GM23338 (cell line): ENCODE measurements around the gene C1QA. TPM values are rescaled to one million over a fixed set of nuclear protein-coding genes. Genes with fewer than 3 reads are reported as not detected.

Source experiments
- ATAC-seq: fragments of 200-7000 bp; cut with Tn5 transposase; 3 replicates; pipeline ENCODE4 v1.9.1; 2020
- DNase-seq: peaks from one replicate; pipeline ENCODE4 v3.0.0-alpha.2; 2015; ENCODE audit warnings: low spot score
- H2AFZ ChIP-seq: fragments of 200-600 bp; sonication (generic); 2 replicates; pipeline ENCODE4 v1.8.0; 2016; ENCODE audit warnings: antibody characterized with exemption, mild to moderate bottlenecking, moderate library complexity
- H3F3A ChIP-seq: fragments of 200-600 bp; sonication (generic); replicated peaks from 2 replicates; pipeline ENCODE4 v1.8.0; 2017; ENCODE audit warnings: antibody characterized with exemption, mixed run types, low read depth
- H3K27ac ChIP-seq: fragments of 200-600 bp; sonication (generic); 2 replicates; pipeline ENCODE4 v1.6.1; 2016; ENCODE audit warnings: low read depth
- H3K27me3 ChIP-seq: fragments of 200-600 bp; sonication (generic); 2 replicates; pipeline ENCODE4 v1.8.0; 2016; ENCODE audit warnings: mild to moderate bottlenecking, mixed run types, moderate library complexity; ENCODE audit not compliant: insufficient read depth
- H3K36me3 ChIP-seq: fragments of 200-600 bp; sonication (generic); 2 replicates; pipeline ENCODE4 v1.8.0; 2016; ENCODE audit warnings: mild to moderate bottlenecking; ENCODE audit not compliant: insufficient read depth
- H3K4me1 ChIP-seq: fragments of 200-600 bp; sonication (generic); 2 replicates; pipeline ENCODE4 v1.8.0; 2016; ENCODE audit warnings: mild to moderate bottlenecking, moderate library complexity; ENCODE audit not compliant: insufficient read depth
- H3K4me2 ChIP-seq: fragments of 200-600 bp; sonication (generic); 2 replicates; pipeline ENCODE4 v1.7.1; 2017; ENCODE audit warnings: mixed run types
- H3K4me3 ChIP-seq: fragments of 200-600 bp; sonication (generic); 2 replicates; pipeline ENCODE4 v1.6.1; 2016; ENCODE audit warnings: mixed run types
- H3K79me2 ChIP-seq: fragments of 200-600 bp; sonication (generic); replicated peaks from 2 replicates; pipeline ENCODE4 v1.8.0; 2017; ENCODE audit warnings: mild to moderate bottlenecking; ENCODE audit not compliant: insufficient read depth
- H3K9me2 ChIP-seq: fragments of 200-600 bp; sonication (generic); 2 replicates; pipeline ENCODE4 v1.8.0; 2017; ENCODE audit not compliant: insufficient read depth
- H4K20me1 ChIP-seq: fragments of 200-600 bp; sonication (generic); replicated peaks from 2 replicates; pipeline ENCODE4 v1.8.0; 2017; ENCODE audit warnings: mild to moderate bottlenecking; ENCODE audit not compliant: insufficient read depth
- H3K27ac Mint-ChIP-seq: 2 replicates; pipeline ENCODE4 v1.8.0; 2020; ENCODE audit warnings: inconsistent platforms, mild to moderate bottlenecking, moderate library complexity, mixed read lengths
- H3K27me3 Mint-ChIP-seq: 3 replicates; pipeline ENCODE4 v1.8.0; 2022; ENCODE audit warnings: low read depth, mild to moderate bottlenecking, moderate library complexity, mixed read lengths, inconsistent platforms; ENCODE audit not compliant: insufficient read depth, poor library complexity
- H3K36me3 Mint-ChIP-seq: 3 replicates; pipeline ENCODE4 v1.8.0; 2021; ENCODE audit warnings: low read depth, mild to moderate bottlenecking, inconsistent platforms, moderate library complexity, mixed read lengths
- H3K4me1 Mint-ChIP-seq: 3 replicates; pipeline ENCODE4 v1.8.0; 2020; ENCODE audit warnings: mild to moderate bottlenecking, inconsistent platforms, mixed read lengths
- H3K4me3 Mint-ChIP-seq: 3 replicates; pipeline ENCODE4 v1.8.0; 2021; ENCODE audit warnings: moderate library complexity, mild to moderate bottlenecking, inconsistent platforms, mixed read lengths
- H3K9me3 Mint-ChIP-seq: 3 replicates; pipeline ENCODE4 v1.8.0; 2020; ENCODE audit warnings: moderate library complexity, mild to moderate bottlenecking, inconsistent platforms, mixed read lengths
- CREB1 ChIP-seq: fragments of 250-450 bp; sonication (Bioruptor Pico); IDR thresholded peaks from 2 replicates; pipeline ENCODE4 v1.5.0; 2020; ENCODE audit warnings: low read depth, mild to moderate bottlenecking, moderate library complexity
- CTCF ChIP-seq, 2 experiments: fragments of 200-600 bp in 1 of 2; sonication (generic) in 1 of 2; conservative IDR thresholded peaks; 2 replicates each; pipeline versions ENCODE4 v1.5.1 to v1.6.1; 2016 to 2017; ENCODE audit warnings: antibody characterized with exemption in 2 of 2, low read depth in 2 of 2, mild to moderate bottlenecking in 2 of 2, moderate library complexity in 1 of 2
- EZH2 ChIP-seq: fragments of 200-600 bp; sonication (generic); IDR thresholded peaks from one replicate; pipeline ENCODE4 v1.8.0; 2017; ENCODE audit warnings: antibody characterized with exemption, mild to moderate bottlenecking, low read depth; ENCODE audit not compliant: unreplicated experiment
- POLR2AphosphoS5 ChIP-seq: IDR thresholded peaks from 2 replicates; pipeline ENCODE4 v1.6.1; 2016; ENCODE audit warnings: antibody characterized with exemption, low read depth
- polyA plus RNA-seq: library from polyadenylated mRNA; unstranded; fragments of >200 nt; fragmentation: Nextera tagmentation; extraction: Ambion mirVana; gene quantifications from 2 replicates; pipeline ENCODE4 v1.2.1, GENCODE V29; 2016
- total RNA-seq: library from RNA; depleted of rRNA; stranded (reverse); fragments of >200 nt; shearing (Covaris generic); gene quantifications from 2 replicates; pipeline ENCODE4 v1.2.3, GENCODE V29; 2014
- TF ChIP-seq, protein P1 (sequence below): fragments of 250-450 bp; sonication (Bioruptor Pico); IDR thresholded peaks from 2 replicates; pipeline ENCODE4 v1.5.0; 2020; ENCODE audit warnings: mild to moderate bottlenecking, moderate library complexity
- TF ChIP-seq, protein P2 (sequence below): IDR thresholded peaks from one replicate; pipeline ENCODE4 v1.6.1; 2018; ENCODE audit warnings: antibody characterized with exemption; ENCODE audit not compliant: unreplicated experiment

Gene C1QA
- total and polyA plus RNA-seq, 2 experiments from 2014 or later = not detected

DNA sequence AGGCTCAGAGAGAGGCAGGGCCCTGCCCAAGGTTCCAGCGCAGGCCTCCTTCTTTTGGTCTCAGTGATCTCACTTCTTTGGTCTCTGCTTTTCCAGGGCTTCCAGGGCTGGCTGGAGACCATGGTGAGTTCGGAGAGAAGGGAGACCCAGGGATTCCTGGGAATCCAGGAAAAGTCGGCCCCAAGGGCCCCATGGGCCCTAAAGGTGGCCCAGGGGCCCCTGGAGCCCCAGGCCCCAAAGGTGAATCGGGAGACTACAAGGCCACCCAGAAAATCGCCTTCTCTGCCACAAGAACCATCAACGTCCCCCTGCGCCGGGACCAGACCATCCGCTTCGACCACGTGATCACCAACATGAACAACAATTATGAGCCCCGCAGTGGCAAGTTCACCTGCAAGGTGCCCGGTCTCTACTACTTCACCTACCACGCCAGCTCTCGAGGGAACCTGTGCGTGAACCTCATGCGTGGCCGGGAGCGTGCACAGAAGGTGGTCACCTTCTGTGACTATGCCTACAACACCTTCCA lies 24.4 kb downstream of the C1QA start (continued):
- TF ChIP-seq, protein P1, sequence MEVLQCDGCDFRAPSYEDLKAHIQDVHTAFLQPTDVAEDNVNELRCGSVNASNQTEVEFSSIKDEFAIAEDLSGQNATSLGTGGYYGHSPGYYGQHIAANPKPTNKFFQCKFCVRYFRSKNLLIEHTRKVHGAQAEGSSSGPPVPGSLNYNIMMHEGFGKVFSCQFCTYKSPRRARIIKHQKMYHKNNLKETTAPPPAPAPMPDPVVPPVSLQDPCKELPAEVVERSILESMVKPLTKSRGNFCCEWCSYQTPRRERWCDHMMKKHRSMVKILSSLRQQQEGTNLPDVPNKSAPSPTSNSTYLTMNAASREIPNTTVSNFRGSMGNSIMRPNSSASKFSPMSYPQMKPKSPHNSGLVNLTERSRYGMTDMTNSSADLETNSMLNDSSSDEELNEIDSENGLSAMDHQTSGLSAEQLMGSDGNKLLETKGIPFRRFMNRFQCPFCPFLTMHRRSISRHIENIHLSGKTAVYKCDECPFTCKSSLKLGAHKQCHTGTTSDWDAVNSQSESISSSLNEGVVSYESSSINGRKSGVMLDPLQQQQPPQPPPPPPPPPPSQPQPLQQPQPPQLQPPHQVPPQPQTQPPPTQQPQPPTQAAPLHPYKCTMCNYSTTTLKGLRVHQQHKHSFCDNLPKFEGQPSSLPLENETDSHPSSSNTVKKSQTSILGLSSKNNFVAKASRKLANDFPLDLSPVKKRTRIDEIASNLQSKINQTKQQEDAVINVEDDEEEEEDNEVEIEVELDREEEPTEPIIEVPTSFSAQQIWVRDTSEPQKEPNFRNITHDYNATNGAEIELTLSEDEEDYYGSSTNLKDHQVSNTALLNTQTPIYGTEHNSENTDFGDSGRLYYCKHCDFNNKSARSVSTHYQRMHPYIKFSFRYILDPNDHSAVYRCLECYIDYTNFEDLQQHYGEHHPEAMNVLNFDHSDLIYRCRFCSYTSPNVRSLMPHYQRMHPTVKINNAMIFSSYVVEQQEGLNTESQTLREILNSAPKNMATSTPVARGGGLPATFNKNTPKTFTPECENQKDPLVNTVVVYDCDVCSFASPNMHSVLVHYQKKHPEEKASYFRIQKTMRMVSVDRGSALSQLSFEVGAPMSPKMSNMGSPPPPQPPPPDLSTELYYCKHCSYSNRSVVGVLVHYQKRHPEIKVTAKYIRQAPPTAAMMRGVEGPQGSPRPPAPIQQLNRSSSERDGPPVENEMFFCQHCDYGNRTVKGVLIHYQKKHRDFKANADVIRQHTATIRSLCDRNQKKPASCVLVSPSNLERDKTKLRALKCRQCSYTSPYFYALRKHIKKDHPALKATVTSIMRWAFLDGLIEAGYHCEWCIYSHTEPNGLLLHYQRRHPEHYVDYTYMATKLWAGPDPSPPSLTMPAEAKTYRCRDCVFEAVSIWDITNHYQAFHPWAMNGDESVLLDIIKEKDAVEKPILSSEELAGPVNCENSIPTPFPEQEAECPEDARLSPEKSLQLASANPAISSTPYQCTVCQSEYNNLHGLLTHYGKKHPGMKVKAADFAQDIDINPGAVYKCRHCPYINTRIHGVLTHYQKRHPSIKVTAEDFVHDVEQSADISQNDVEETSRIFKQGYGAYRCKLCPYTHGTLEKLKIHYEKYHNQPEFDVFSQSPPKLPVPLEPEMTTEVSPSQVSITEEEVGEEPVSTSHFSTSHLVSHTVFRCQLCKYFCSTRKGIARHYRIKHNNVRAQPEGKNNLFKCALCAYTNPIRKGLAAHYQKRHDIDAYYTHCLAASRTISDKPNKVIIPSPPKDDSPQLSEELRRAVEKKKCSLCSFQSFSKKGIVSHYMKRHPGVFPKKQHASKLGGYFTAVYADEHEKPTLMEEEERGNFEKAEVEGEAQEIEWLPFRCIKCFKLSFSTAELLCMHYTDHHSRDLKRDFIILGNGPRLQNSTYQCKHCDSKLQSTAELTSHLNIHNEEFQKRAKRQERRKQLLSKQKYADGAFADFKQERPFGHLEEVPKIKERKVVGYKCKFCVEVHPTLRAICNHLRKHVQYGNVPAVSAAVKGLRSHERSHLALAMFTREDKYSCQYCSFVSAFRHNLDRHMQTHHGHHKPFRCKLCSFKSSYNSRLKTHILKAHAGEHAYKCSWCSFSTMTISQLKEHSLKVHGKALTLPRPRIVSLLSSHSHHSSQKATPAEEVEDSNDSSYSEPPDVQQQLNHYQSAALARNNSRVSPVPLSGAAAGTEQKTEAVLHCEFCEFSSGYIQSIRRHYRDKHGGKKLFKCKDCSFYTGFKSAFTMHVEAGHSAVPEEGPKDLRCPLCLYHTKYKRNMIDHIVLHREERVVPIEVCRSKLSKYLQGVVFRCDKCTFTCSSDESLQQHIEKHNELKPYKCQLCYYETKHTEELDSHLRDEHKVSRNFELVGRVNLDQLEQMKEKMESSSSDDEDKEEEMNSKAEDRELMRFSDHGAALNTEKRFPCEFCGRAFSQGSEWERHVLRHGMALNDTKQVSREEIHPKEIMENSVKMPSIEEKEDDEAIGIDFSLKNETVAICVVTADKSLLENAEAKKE (CRISPR knock-in tag) = no peak
- TF ChIP-seq CREB1 = no peak

- 0 out of 3 replicates have a peak overlapping the region, but pooled peaks have one; percentile 11 for H3K4me3 Mint-ChIP-seq
- Histone ChIP-seq H3K4me1 (no peaks in the 10 kb centered on the region), H3K27ac (no peak overlapping the region), H4K20me1 (no peaks in the 10 kb centered on the region), H3K4me3 (no peak overlapping the region), H3F3A (no peaks in the 10 kb centered on the region), H3K9me2 (no peaks in the 10 kb centered on the region), H3K4me2 (no peak overlapping the region), H3K27me3 (no peaks in the 10 kb centered on the region), H3K36me3 (no peaks in the 10 kb centered on the region), H3K79me2 (no peaks in the 10 kb centered on the region), H2AFZ (0 out of 2 replicates have a peak overlapping the region, but pooled peaks have one; percentile 43)
- no peak for ATAC-seq
- no peaks in the 10 kb centered on the region; the same call in 2 of the 3 replicates for H3K9me3 Mint-ChIP-seq
- no peaks in the 10 kb centered on the region for H3K36me3 Mint-ChIP-seq
- no peak for DNase-seq
- H3K27ac Mint-ChIP-seq = no peak overlapping the region
- H3K27me3 Mint-ChIP-seq = peaks cover 12% of the 10 kb centered on the region
- TF ChIP-seq CREB1 (no peak), EZH2 (no peak), POLR2AphosphoS5 (no peak), CTCF (conservative IDR thresholded peaks at IDR 0.05; ENCODE audit: low read depth in 2 of 2) (no peak)
- TF ChIP-seq, protein P2, sequence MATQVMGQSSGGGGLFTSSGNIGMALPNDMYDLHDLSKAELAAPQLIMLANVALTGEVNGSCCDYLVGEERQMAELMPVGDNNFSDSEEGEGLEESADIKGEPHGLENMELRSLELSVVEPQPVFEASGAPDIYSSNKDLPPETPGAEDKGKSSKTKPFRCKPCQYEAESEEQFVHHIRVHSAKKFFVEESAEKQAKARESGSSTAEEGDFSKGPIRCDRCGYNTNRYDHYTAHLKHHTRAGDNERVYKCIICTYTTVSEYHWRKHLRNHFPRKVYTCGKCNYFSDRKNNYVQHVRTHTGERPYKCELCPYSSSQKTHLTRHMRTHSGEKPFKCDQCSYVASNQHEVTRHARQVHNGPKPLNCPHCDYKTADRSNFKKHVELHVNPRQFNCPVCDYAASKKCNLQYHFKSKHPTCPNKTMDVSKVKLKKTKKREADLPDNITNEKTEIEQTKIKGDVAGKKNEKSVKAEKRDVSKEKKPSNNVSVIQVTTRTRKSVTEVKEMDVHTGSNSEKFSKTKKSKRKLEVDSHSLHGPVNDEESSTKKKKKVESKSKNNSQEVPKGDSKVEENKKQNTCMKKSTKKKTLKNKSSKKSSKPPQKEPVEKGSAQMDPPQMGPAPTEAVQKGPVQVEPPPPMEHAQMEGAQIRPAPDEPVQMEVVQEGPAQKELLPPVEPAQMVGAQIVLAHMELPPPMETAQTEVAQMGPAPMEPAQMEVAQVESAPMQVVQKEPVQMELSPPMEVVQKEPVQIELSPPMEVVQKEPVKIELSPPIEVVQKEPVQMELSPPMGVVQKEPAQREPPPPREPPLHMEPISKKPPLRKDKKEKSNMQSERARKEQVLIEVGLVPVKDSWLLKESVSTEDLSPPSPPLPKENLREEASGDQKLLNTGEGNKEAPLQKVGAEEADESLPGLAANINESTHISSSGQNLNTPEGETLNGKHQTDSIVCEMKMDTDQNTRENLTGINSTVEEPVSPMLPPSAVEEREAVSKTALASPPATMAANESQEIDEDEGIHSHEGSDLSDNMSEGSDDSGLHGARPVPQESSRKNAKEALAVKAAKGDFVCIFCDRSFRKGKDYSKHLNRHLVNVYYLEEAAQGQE = no peak
- H3K4me1 Mint-ChIP-seq = peaks cover 3% of the 10 kb centered on the region; the same call in 1 of the 3 replicates
Measured at GRCh38 chr1:22661880-22662279, 25.5 kb downstream of the C1QA start.
